GM12878 (cell line): ENCODE measurements around the gene FGB. TPM values are rescaled to one million over a fixed set of nuclear protein-coding genes. Genes with fewer than 3 reads are reported as not detected.
A peak's percentile ranks its signal among the peaks of the same experiment; 100 is the strongest.

Experiments
- ATAC-seq: fragments of 200-7000 bp; cut with Tn5 transposase; 3 replicates; pipeline ENCODE4 v1.9.1; 2020; ENCODE audit warnings: mild to moderate bottlenecking, moderate library complexity
- BruUV-seq: library from RNA; stranded (reverse); fragments of 400-500 nt; replicated peaks from 2 replicates; lab custom pipeline; 2021; lab: Mats Ljungman, UMichigan
- CTCF ChIA-PET: fragments of 300-600 bp; sonication (Branson Sonifier 250); formaldehyde crosslinking; extraction: SDS; loops from one replicate; lab custom pipeline; 2021; ENCODE audit warnings: inconsistent platforms; lab: Yijun Ruan, JAX
- POLR2A ChIA-PET: fragments of 350-600 bp; formaldehyde crosslinking; extraction: SDS; loops from one replicate; lab custom pipeline; 2021; ENCODE audit warnings: inconsistent platforms; lab: Charles Lee
- RAD21 ChIA-PET: fragments of 300-600 bp; sonication (Branson Sonifier 250); formaldehyde crosslinking; loops from one replicate; lab custom pipeline; 2023; ENCODE audit warnings: antibody characterized with exemption; ENCODE audit not compliant: unreplicated experiment; lab: Charles Lee
- SMC1A ChIA-PET: fragments of 300-600 bp; sonication (Branson Sonifier 250); formaldehyde crosslinking; loops from one replicate; lab custom pipeline; 2023; ENCODE audit not compliant: unreplicated experiment, uncharacterized antibody; lab: Charles Lee
- DNase-seq: peaks from one replicate; pipeline ENCODE4 v3.0.0-alpha.2; 2011; ENCODE audit warnings: low read depth, low spot score
- FAIRE-seq: peaks from 3 replicates; lab custom pipeline; 2011; peaks lifted over from hg19 to GRCh38; lab: Jason Lieb, UNC
- H2AFZ ChIP-seq: 2 replicates; pipeline ENCODE4 v1.6.0; 2011; ENCODE audit warnings: low read depth, low read length, control low read depth; ENCODE audit not compliant: control insufficient read depth
- H3K27ac ChIP-seq: 2 replicates; pipeline ENCODE4 v1.5.1; 2011; ENCODE audit warnings: control low read depth; ENCODE audit not compliant: control insufficient read depth, insufficient read depth
- H3K27me3 ChIP-seq, 2 experiments: replicated peaks in 1 of 2; 2 replicates each; pipeline versions ENCODE4 v1.6.0 to v1.6.1; 2011; ENCODE audit warnings: low read length in 1 of 2; ENCODE audit not compliant: control insufficient read depth in 2 of 2, insufficient read depth in 2 of 2
- H3K36me3 ChIP-seq, 2 experiments: 2 replicates each; pipeline ENCODE4 v1.5.1; 2011; ENCODE audit warnings: low read length in 1 of 2; ENCODE audit not compliant: control insufficient read depth in 2 of 2, insufficient read depth in 2 of 2
- H3K4me1 ChIP-seq: 2 replicates; pipeline ENCODE4 v1.6.1; 2011; ENCODE audit warnings: mild to moderate bottlenecking, low read length, moderate library complexity, mixed read lengths; ENCODE audit not compliant: control insufficient read depth, insufficient read depth
- H3K4me2 ChIP-seq: 2 replicates; pipeline ENCODE4 v1.6.0; 2011; ENCODE audit warnings: control low read depth; ENCODE audit not compliant: control insufficient read depth, insufficient read depth
- H3K4me3 ChIP-seq: fragments of 200-600 bp; sonication (generic); 2 replicates; pipeline ENCODE4 v1.5.1; 2016
- H3K79me2 ChIP-seq: 2 replicates; pipeline ENCODE4 v1.6.0; 2011; ENCODE audit warnings: low read length; ENCODE audit not compliant: control insufficient read depth, insufficient read depth
- H3K9ac ChIP-seq: 2 replicates; pipeline ENCODE4 v1.8.0; 2011; ENCODE audit warnings: low read length, control low read depth, mixed read lengths; ENCODE audit not compliant: control insufficient read depth, insufficient read depth
- H3K9me3 ChIP-seq: replicated peaks from 3 replicates; pipeline ENCODE4 v1.5.1; 2011; ENCODE audit warnings: mild to moderate bottlenecking, low read length; ENCODE audit not compliant: control insufficient read depth, insufficient read depth
- H4K20me1 ChIP-seq: 2 replicates; pipeline ENCODE4 v1.6.0; 2011; ENCODE audit not compliant: control insufficient read depth, insufficient read depth
- BCL11A ChIP-seq: IDR thresholded peaks from 2 replicates; pipeline ENCODE4 v1.6.1; 2011; ENCODE audit warnings: low read depth, low read length
- CBX3 ChIP-seq: fragments of 200-600 bp; sonication (generic); IDR thresholded peaks from 2 replicates; pipeline ENCODE4 v1.6.1; 2016; ENCODE audit warnings: low read depth, borderline replicate concordance
- CEBPB ChIP-seq, 2 experiments: fragments of 150-350 bp in 1 of 2; IDR thresholded peaks; 2 replicates each; pipeline ENCODE4 v1.6.1; 2012 to 2014; ENCODE audit warnings: low read depth in 2 of 2, low read length in 2 of 2, borderline replicate concordance in 1 of 2, inconsistent platforms in 1 of 2
- IKZF1 ChIP-seq: fragments of 450-650 bp; conservative IDR thresholded peaks from 2 replicates; pipeline ENCODE4 v1.6.1; 2017; ENCODE audit warnings: antibody characterized with exemption, mild to moderate bottlenecking
- MTA2 ChIP-seq: fragments of 450-650 bp; IDR thresholded peaks from 2 replicates; pipeline ENCODE4 v1.6.1; 2016; ENCODE audit warnings: low read depth, mild to moderate bottlenecking, moderate library complexity
- PAX5 ChIP-seq: IDR thresholded peaks from 2 replicates; pipeline ENCODE4 v1.6.1; 2011; ENCODE audit warnings: low read depth, low read length, borderline replicate concordance
- SPI1 ChIP-seq: IDR thresholded peaks from 2 replicates; pipeline ENCODE4 v1.6.1; 2011; ENCODE audit warnings: low read depth, mild to moderate bottlenecking, low read length, moderate library complexity, borderline replicate concordance; ENCODE audit not compliant: insufficient read depth
- SREBF1 ChIP-seq: IDR thresholded peaks from 2 replicates; pipeline ENCODE4 v1.6.1; 2012; ENCODE audit warnings: mild to moderate bottlenecking, low read length
- TCF7 ChIP-seq: IDR thresholded peaks from 2 replicates; pipeline ENCODE4 v1.6.1; 2014; ENCODE audit warnings: antibody characterized with exemption, borderline replicate concordance
- WGBS: methylation state at CpG from one replicate; pipeline ENCODE4 v1.1.6; 2016; ENCODE audit warnings: low lambda C conversion rate; ENCODE audit not compliant: insufficient replicate concordance, insufficient coverage; ENCODE audit errors: missing lambda C conversion rate; 5-methylcytosine and 5-hydroxymethylcytosine counted together
- in situ Hi-C: fragments of 300-500 bp; cut with MboI; formaldehyde crosslinking; loops from 9 replicates; pipeline ENCODE4 v1.14.3; 2018; ENCODE audit warnings: mixed read lengths
- intact Hi-C: fragments of 100-400 bp; cut with micrococcal nuclease; formaldehyde crosslinking; loops from one replicate; pipeline ENCODE4 v1.14.2; 2022; ENCODE audit not compliant: unreplicated experiment
- polyA plus RNA-seq, 11 experiments: library from polyadenylated mRNA; depleted of rRNA in 4 of 11; unstranded in 6 of 11; stranded (reverse) in 5 of 11; fragments of >200 nt; fragmentation: Nextera tagmentation in 4 of 11; fragmentation: Illumina TruSeq in 1 of 11; extraction: Ambion mirVana in 4 of 11; extraction: Trizol in 1 of 11; gene quantifications; 1 replicate in 1 of 11; 2 replicates in 10 of 11; pipeline versions ENCODE4 v1.2.1 to v1.2.3, GENCODE V29; 2011 to 2016; ENCODE audit warnings: inconsistent platforms in 2 of 11, missing spikeins in 2 of 11, low read depth in 1 of 11
- total RNA-seq, 4 experiments: library from RNA; depleted of rRNA in 3 of 4; stranded (reverse); fragments of >200 nt in 3 of 4; fragmentation: Illumina TruSeq in 1 of 4; extraction: Trizol in 1 of 4; gene quantifications; 2 replicates each; pipeline versions ENCODE4 v1.2.1 to v1.2.3, GENCODE V29; 2013 to 2021
- TF ChIP-seq, protein P1 (sequence below): fragments of 450-650 bp; IDR thresholded peaks from 2 replicates; pipeline ENCODE4 v1.6.1; 2017; ENCODE audit warnings: low read depth, mild to moderate bottlenecking, moderate library complexity
- TF ChIP-seq, protein P2 (sequence below): IDR thresholded peaks from 2 replicates; pipeline ENCODE4 v1.6.1; 2011; ENCODE audit warnings: borderline replicate concordance, low read depth, mild to moderate bottlenecking, moderate library complexity, mixed read lengths, low read length; ENCODE audit not compliant: insufficient read depth; ENCODE audit errors: extremely low read length
- TF ChIP-seq, protein P3 (sequence below): fragments of 450-650 bp; IDR thresholded peaks from 2 replicates; pipeline ENCODE4 v1.6.1; 2017; ENCODE audit warnings: mild to moderate bottlenecking, low read depth, inconsistent platforms; ENCODE audit not compliant: poor library complexity, severe bottlenecking

Gene FGB
- total and polyA plus RNA-seq, 10 of the 15 experiments (the other 5 are each of a cell fraction or from before 2014, with no cell fraction given), result 0.04 to 2.7 TPM; not detected in 8

DNA sequence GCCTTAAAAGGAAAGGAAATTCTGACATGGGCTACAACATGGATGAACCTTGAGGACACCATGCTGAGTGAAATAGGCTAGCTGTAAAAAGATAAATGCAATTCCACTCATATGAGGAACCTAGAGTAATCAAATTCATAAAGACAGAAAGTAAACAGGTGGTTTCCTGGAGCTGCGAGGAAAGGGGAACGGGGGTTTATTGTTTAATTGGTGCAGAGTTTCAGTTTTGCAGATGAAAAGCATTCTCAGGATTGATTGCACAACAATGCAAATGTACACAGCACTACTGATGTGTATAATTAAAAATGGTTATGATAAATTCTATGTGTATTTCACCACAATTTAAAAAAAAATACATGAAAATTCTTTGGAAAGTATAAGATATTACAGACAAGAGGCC is 36.7 kb upstream of the FGB start:
- RAD21 ChIA-PET, result no interaction called here
- POLR2A ChIA-PET, result no interaction called here
- in situ Hi-C loops (no loop called here), intact Hi-C loops (no loop called here)
- WGBS, result 2% methylated on average over 2 of the region's 2 CpGs
- DNase-seq (no peak), ATAC-seq (peak; percentile 78), FAIRE-seq (no peak)
- Histone ChIP-seq H3K4me1 (0 out of 2 replicates have a peak, but pooled peaks cover 3% of the 10 kb centered on the region), H3K27me3 (no peaks in the 10 kb centered on the region), H3K9ac (no peak overlapping the region), H3K79me2 (no peaks in the 10 kb centered on the region), H3K27ac (no peak overlapping the region), H3K36me3 (no peaks in the 10 kb centered on the region), H3K9me3 (no peaks in the 10 kb centered on the region), H2AFZ (no peak overlapping the region), H3K4me3 (no peak overlapping the region), H3K4me2 (0 out of 2 replicates have a peak overlapping the region, but pooled peaks have one; percentile 25), H4K20me1 (no peaks in the 10 kb centered on the region)
- SMC1A ChIA-PET, result no interaction called here
- BruUV-seq, result no TSS peak
- CTCF ChIA-PET, result no interaction called here
- TF ChIP-seq, protein P1, sequence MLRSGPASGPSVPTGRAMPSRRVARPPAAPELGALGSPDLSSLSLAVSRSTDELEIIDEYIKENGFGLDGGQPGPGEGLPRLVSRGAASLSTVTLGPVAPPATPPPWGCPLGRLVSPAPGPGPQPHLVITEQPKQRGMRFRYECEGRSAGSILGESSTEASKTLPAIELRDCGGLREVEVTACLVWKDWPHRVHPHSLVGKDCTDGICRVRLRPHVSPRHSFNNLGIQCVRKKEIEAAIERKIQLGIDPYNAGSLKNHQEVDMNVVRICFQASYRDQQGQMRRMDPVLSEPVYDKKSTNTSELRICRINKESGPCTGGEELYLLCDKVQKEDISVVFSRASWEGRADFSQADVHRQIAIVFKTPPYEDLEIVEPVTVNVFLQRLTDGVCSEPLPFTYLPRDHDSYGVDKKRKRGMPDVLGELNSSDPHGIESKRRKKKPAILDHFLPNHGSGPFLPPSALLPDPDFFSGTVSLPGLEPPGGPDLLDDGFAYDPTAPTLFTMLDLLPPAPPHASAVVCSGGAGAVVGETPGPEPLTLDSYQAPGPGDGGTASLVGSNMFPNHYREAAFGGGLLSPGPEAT, result 0 out of 2 replicates have a peak, but pooled peaks have one; percentile 14
- peak; percentile 27; the same call in 1 of the 2 replicates for TF ChIP-seq BCL11A
- TF ChIP-seq PAX5, result no peak
- no peak for TF ChIP-seq CBX3
- TF ChIP-seq IKZF1, result no peak
- peak; percentile 60 for TF ChIP-seq MTA2
- TF ChIP-seq SREBF1, result no peak
- TF ChIP-seq, protein P2, sequence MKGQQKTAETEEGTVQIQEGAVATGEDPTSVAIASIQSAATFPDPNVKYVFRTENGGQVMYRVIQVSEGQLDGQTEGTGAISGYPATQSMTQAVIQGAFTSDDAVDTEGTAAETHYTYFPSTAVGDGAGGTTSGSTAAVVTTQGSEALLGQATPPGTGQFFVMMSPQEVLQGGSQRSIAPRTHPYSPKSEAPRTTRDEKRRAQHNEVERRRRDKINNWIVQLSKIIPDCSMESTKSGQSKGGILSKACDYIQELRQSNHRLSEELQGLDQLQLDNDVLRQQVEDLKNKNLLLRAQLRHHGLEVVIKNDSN, result no peak
- TF ChIP-seq TCF7, result no peak
- TF ChIP-seq SPI1, result peak; percentile 62; the same call in 1 of the 2 replicates
- TF ChIP-seq, protein P3, sequence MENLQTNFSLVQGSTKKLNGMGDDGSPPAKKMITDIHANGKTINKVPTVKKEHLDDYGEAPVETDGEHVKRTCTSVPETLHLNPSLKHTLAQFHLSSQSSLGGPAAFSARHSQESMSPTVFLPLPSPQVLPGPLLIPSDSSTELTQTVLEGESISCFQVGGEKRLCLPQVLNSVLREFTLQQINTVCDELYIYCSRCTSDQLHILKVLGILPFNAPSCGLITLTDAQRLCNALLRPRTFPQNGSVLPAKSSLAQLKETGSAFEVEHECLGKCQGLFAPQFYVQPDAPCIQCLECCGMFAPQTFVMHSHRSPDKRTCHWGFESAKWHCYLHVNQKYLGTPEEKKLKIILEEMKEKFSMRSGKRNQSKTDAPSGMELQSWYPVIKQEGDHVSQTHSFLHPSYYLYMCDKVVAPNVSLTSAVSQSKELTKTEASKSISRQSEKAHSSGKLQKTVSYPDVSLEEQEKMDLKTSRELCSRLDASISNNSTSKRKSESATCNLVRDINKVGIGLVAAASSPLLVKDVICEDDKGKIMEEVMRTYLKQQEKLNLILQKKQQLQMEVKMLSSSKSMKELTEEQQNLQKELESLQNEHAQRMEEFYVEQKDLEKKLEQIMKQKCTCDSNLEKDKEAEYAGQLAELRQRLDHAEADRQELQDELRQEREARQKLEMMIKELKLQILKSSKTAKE, result no peak
- TF ChIP-seq CEBPB (IDR thresholded peaks at IDR 0.05; ENCODE audit: borderline replicate concordance in 1 of 2, low read depth in 2 of 2, low read length in 2 of 2), result peak in 1 of 2 experiments; percentile 31; a peak in 1 of 4 replicates
